Ovary (tissue), 3 donors: ENCODE results near the gene PPDPF.

Experiments used
- EP300 ChIP-seq: sonication (generic); formaldehyde crosslinking; IDR thresholded peaks from one replicate; pipeline ENCODE4 v1.6.1; 2017; ENCODE audit warnings: antibody characterized with exemption
- TF ChIP-seq, protein P1 (sequence below), 3 donors: fragments of 450-650 bp in 2 of 3; fragments of 200-600 bp in 1 of 3; IDR thresholded peaks; one replicate each; pipeline versions ENCODE4 v1.5.1 to v1.8.0; 2016 to 2022; ENCODE audit warnings: antibody characterized with exemption in 3 of 3, mild to moderate bottlenecking in 1 of 3
- donor health status: DM: no; HTN: no; CAD: no.

DNA sequence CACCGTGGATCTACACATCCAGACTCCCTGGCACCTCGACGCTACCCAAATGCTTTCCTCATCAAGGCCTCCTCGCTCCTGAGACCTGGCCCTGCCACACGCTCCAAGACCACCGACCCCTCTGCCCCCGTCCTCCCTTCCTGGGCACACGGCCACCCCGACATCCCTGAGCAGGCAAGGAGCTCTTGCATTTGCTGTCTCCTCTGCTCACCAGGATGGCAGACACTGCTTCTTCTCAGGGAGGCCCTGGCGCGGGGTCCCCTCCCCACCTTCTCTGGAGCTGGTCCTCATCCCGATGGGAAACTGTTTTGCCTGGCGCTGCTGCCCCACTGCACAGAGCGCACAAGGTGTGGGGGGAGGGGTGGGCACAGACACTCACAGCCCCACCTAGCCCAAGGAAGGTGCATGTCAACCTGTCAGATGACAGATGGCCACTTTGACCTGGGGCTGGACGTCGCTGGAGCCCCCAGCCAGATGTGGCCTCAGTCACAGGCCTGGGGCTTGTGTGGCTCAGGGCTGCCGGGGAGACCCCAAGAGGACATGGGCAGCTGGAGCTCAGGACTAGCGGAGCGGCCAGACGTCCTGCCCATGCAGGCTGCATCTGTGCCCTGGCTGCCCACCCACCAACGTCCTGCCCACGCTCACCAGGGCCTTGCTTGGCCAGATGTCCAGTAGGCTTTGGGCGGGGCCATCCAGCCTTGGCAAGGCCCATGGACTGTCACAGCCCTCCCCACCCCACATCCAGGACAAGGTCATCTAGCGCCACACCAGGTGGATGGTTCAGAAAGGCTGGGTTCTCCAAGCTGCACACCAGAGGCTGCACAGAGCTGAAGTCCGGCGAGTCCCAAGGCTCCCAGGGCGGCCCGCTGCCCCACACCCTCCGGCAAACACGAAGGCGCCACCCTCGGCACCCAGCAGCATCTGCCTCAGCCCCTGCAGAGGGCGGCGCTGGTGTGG lies 41.9 kb upstream of the PPDPF start:
- TF ChIP-seq, protein P1, sequence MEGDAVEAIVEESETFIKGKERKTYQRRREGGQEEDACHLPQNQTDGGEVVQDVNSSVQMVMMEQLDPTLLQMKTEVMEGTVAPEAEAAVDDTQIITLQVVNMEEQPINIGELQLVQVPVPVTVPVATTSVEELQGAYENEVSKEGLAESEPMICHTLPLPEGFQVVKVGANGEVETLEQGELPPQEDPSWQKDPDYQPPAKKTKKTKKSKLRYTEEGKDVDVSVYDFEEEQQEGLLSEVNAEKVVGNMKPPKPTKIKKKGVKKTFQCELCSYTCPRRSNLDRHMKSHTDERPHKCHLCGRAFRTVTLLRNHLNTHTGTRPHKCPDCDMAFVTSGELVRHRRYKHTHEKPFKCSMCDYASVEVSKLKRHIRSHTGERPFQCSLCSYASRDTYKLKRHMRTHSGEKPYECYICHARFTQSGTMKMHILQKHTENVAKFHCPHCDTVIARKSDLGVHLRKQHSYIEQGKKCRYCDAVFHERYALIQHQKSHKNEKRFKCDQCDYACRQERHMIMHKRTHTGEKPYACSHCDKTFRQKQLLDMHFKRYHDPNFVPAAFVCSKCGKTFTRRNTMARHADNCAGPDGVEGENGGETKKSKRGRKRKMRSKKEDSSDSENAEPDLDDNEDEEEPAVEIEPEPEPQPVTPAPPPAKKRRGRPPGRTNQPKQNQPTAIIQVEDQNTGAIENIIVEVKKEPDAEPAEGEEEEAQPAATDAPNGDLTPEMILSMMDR (IDR thresholded peaks at IDR 0.05), result no peak
- TF ChIP-seq EP300, result no peak
